Measurements from ENCODE around the gene NDUFB10. TPM values are rescaled to one million over a fixed set of nuclear protein-coding genes. Genes with fewer than 3 reads are reported as not detected.

The NDUFB10 gene
- total and polyA plus RNA-seq, 10 of the 15 experiments (the other 5 are each of a cell fraction or from before 2014, with no cell fraction given) = 52.2 to 319 (median 130) TPM

- TF ChIP-seq, protein P1, sequence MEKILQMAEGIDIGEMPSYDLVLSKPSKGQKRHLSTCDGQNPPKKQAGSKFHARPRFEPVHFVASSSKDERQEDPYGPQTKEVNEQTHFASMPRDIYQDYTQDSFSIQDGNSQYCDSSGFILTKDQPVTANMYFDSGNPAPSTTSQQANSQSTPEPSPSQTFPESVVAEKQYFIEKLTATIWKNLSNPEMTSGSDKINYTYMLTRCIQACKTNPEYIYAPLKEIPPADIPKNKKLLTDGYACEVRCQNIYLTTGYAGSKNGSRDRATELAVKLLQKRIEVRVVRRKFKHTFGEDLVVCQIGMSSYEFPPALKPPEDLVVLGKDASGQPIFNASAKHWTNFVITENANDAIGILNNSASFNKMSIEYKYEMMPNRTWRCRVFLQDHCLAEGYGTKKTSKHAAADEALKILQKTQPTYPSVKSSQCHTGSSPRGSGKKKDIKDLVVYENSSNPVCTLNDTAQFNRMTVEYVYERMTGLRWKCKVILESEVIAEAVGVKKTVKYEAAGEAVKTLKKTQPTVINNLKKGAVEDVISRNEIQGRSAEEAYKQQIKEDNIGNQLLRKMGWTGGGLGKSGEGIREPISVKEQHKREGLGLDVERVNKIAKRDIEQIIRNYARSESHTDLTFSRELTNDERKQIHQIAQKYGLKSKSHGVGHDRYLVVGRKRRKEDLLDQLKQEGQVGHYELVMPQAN (conservative IDR thresholded peaks at IDR 0.05) = peak; percentile 91
- no peak for TF ChIP-seq IKZF2 (IDR thresholded peaks at IDR 0.05)
- peak; percentile 100 for TF ChIP-seq YY1 (IDR thresholded peaks at IDR 0.05; ENCODE audit: low read depth, low read length)
- peak; percentile 92 for TF ChIP-seq SIX5 (IDR thresholded peaks at IDR 0.05; ENCODE audit: low read depth, low read length, severe bottlenecking)
- TF ChIP-seq DPF2 (IDR thresholded peaks at IDR 0.05) = peak; percentile 65; the same call in 1 of the 2 replicates
- TF ChIP-seq POLR2AphosphoS5 (IDR thresholded peaks at IDR 0.05; ENCODE audit: low read length) = peak; percentile 96
Measured at GRCh38 chr16:1971796-1972489, 12.6 kb downstream of the NDUFB10 start, which contains the start of gene TBL3 (continued).

DNA sequence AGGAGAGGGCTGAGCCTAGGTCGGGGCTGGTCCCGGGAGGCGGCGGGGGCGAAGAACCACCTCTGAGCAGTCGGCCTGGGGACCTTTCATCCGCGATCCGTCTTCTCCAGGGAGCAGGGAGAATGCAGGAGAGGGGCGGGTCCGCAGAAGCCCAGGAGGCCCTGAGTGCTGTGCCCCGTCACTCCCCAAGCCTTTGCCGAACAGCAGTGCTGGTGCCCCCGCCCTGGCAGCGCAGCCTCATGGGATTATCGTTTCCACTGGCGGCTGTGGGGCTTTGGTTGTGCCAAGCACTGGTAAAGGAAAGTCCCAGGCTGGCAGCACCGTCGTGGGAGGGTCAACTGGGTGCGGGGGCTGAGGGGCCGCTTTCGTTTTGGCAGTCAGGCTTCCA, 13.1 kb downstream of the NDUFB10 start:
- Histone ChIP-seq H3K79me2 (ENCODE audit: control insufficient read depth, insufficient read depth, low read length) (peaks cover 24% of the 10 kb centered on the region), H3K4me3 (peak overlapping the region; percentile 93), H3K9ac (ENCODE audit: control insufficient read depth, insufficient read depth, low read length) (peak overlapping the region; percentile 87), H3K27ac (ENCODE audit: control insufficient read depth, insufficient read depth) (peak overlapping the region; percentile 89), H4K20me1 (ENCODE audit: control insufficient read depth, insufficient read depth) (no peaks in the 10 kb centered on the region), H3K36me3 (ENCODE audit: control insufficient read depth in 2 of 2, insufficient read depth in 2 of 2, low read length in 1 of 2) (peaks cover 0 to 27% of the 10 kb centered on the region in 2 experiments; a peak in 3 of 4 replicates), H3K9me3 (replicated peaks; ENCODE audit: control insufficient read depth, insufficient read depth, low read length) (no peaks in the 10 kb centered on the region), H3K4me1 (ENCODE audit: control insufficient read depth, insufficient read depth, low read length) (peaks cover 12% of the 10 kb centered on the region), H3K4me2 (ENCODE audit: control insufficient read depth, insufficient read depth) (peak overlapping the region; percentile 95), H3K27me3 (replicated peaks in 1 of 2; ENCODE audit: control insufficient read depth in 2 of 2, insufficient read depth in 2 of 2, low read length in 1 of 2) (no peaks in the 10 kb centered on the region), H2AFZ (ENCODE audit: control insufficient read depth, low read depth, low read length) (no peak overlapping the region)
- SMC1A ChIA-PET (ENCODE audit: uncharacterized antibody, unreplicated experiment) = interaction anchor here (1.3 kb wide), 1 partner anchor 12 kb away, joined by 7 read pairs; no protein-coding TSS in a partner anchor
- POLR2A ChIA-PET = interaction anchor here (0.6 to 2.5 kb wide), 6 partner anchors 9 to 182 kb away, joined by 3 to 21 read pairs (median 6); partner anchors contain the start of genes GFER, NOXO1, NTHL1 and TSC2
- TSS peak; percentile 61 for BruUV-seq (replicated peaks)
- in situ Hi-C loops (cut with MboI) (no loop called here), intact Hi-C loops (cut with micrococcal nuclease; ENCODE audit: unreplicated experiment) (no loop called here)
- CTCF ChIA-PET = interaction anchor here (1.3 kb wide), 1 partner anchor 32 kb away, joined by 6 read pairs; no protein-coding TSS in a partner anchor
- no peak for DNase-seq (ENCODE audit: low read depth, low spot score)
- no peak for FAIRE-seq
- WGBS (ENCODE audit: insufficient coverage, insufficient replicate concordance, low lambda C conversion rate, missing lambda C conversion rate) = under 1% methylated on average over 22 of the region's 22 CpGs
- peak; percentile 17 for ATAC-seq
- RAD21 ChIA-PET (ENCODE audit: unreplicated experiment) = interaction anchor here (1.3 kb wide), 1 partner anchor 9 kb away, joined by 6 read pairs; the partner anchor contains the start of gene NOXO1
- TF ChIP-seq, protein P2, sequence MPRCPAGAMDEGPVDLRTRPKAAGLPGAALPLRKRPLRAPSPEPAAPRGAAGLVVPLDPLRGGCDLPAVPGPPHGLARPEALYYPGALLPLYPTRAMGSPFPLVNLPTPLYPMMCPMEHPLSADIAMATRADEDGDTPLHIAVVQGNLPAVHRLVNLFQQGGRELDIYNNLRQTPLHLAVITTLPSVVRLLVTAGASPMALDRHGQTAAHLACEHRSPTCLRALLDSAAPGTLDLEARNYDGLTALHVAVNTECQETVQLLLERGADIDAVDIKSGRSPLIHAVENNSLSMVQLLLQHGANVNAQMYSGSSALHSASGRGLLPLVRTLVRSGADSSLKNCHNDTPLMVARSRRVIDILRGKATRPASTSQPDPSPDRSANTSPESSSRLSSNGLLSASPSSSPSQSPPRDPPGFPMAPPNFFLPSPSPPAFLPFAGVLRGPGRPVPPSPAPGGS (IDR thresholded peaks at IDR 0.05; ENCODE audit: borderline replicate concordance, insufficient read depth, low read depth, low read length, poor library complexity, severe bottlenecking) = no peak
- TF ChIP-seq HDGF (IDR thresholded peaks at IDR 0.05) (no peak), STAT3 (IDR thresholded peaks at IDR 0.05; ENCODE audit: low read depth, low read length) (no peak), TCF3 (IDR thresholded peaks at IDR 0.05; ENCODE audit: borderline replicate concordance, insufficient read depth, low read depth, low read length) (no peak), EZH2 (IDR thresholded peaks at IDR 0.05; ENCODE audit: borderline replicate concordance, control insufficient read depth, low read depth, low read length) (no peak), KDM1A (IDR thresholded peaks at IDR 0.05; ENCODE audit: borderline replicate concordance) (no peak), CHD4 (IDR thresholded peaks at IDR 0.05) (no peak), PBX3 (IDR thresholded peaks at IDR 0.05; ENCODE audit: insufficient replicate concordance, low read depth, low read length) (no peak)

Measured in GM12878 (cell line).